ENCODE measurements around the gene IRX3.

IRX3 gene

GRCh38 chr16:54290833-54291655 is 4.5 kb upstream of the IRX3 start:
- DNase-seq, result no peak

- no peak for DNase-seq
Measured at GRCh38 chr16:54289945-54290832, 3.6 kb upstream of the IRX3 start.

DNA sequence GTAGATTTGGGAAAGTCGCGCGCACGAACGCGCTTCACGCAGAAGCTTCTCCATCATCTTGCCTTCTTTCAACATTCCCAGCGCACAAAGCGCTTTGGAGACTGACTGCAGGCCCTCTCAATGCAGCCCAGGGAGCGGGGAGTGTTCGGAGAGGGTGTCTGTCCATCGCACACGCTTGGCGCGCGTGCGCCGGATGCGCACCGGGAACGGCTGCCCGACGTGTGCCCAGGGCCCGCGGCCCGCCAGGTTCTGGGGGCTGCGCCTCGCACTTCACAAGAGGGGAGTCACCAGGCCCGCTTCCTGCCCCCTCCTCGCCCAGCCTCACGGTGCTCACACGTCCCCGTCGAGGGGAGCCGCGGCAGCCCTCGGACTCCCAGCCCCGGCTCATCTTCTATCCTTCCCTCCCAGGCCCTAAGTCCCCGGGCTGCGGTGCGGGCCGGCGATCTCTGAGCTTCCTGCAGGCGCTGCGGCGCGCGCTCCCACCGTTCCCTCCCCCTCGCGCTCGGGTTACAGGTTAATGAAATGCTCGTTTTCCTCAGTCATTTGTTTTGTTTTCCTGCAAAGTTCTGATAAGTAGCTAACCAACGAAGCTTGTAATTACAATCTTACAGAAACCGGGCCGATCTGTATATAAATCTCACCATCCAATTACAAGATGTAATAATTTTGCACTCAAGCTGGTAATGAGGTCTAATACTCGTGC is 2.8 kb upstream of the IRX3 start:
- no peak for DNase-seq

- DNase-seq, result no peak
Measured at GRCh38 chr16:54288835-54289241, 2.3 kb upstream of the IRX3 start.

DNA sequence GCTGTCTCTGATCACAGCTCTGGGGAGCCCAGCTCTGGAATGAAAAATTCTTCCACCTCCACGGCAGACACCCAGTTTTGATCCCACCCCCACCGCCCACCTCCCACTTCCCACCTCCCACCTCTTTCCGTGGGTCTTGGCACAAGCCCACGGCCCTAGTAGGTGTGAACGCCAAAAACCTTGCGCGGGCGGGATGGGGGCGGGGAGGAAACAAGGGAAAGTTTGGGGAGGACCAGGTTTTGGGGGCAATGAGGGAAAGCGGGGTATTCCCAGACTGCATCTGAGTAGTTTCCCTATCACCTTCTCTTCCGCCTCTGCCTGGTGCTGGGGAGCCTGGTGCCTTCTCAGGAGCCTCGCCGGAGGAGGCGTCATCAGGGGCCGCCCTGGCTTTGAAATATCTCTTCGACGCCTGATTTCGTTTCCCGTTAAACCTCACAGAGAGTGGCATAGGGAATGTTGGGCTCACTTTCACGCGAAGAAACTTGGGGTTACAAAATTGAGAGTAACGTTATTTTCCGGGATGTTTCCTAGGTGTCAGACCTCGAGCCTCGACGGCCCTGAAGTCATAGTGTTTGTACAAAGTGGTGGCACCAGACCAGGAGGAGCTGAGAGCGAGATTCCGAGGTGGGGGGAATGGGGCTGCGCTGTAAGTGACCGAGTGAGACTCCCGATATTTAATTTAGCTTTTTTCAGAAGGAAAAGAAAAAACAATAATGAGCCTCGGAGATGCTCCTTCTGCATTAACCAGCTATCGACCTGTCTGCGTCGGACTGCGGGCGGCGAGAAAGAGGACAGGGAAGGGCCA is 1.6 kb upstream of the IRX3 start:
- DNase-seq, result no peak

DNA sequence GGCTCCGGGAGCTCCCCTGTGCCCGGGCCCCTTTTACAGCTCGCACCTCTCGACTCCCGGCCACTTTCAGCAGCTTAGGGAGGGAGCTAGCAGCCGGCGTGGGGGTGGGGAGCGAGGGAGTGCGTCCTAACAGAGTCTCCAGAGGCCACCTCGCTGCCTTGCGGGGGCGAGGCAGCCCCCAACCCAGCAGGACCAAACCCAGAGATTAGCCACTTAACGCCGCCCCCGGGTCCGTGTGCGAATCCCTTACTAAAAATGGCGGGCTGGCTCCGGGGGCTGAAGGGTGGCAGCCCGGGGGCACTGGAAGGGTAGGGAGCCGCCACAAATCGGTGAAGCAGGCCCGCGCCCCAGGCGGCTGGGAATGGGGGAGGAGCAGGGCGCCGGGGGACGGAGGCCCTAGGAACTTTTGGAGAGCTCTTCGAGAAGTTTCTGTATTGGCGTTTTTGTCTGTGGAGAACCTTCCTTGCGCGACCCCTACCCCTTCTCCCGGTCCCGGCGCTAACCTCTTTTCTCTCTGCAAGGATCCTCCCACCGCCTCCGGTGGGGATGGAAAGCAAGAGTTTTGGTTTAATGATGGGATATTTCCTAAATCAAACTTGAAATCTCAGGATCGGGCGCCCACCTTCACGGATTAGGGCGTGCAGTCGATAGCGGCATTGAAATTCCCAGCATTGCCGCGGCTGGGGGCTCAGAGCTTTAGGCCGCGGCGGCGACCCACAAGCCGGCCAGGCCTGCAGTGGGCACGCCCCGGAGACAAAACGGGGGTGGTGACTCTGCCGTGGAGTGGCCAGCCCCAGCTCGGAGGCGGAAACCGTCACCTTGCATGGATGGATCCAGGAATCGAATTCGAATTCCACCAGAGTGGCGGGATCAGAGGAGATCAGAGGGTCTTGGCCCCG is 793 bp upstream of the IRX3 start:
- no peak for DNase-seq

DNA sequence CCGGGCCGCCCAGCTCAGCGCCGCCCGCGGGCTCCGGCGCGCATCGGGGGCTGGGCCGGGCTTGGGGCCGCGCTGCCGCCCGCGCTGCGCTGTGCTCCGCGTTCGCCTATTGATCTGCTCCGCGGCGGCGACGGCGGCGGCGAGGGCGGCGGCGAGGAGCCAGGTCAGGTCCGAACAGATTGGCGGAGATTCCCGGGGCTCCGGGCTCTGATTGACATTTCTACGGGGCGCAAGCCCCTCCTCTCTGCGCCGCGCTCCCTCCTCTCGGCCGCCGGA is 559 bp downstream of the IRX3 start:
- no peak for DNase-seq

DNA sequence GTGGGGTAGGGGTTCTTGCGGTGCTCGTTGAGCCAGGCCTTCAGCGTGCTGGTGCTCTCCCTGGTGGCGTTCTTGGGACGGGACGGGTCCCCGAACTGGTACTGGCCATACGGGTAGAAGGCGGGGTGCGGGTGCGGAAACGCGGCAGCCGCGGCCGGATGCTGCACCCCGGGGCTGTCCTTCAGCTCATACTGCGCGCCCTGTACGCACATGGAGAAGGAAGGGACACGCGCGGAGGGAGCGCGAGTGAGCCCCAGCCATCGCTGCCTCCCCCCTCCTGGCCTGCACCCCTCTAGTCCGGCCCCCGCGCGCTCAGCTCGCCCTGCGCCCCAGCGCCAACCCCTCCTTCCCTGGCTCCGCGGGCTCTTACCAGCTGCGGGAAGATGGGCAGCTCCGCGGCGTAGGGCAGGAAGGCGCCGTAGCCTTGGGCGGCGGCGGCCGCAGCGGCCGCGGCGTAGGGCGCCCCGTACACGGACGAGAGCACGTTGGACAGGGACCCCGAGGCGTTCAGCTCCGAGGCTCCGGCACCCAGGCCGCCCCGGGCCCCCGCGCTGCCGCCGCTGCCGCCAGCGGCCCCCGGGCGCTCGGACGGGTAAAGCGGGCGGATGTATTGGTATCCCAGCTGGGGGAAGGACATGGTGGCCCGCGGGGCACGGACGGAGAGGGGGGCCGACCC is 1.0 kb downstream of the IRX3 start:
- peak; percentile 30 for DNase-seq

- DNase-seq, result no peak
Measured at GRCh38 chr16:54284931-54285413, 1.6 kb downstream of the IRX3 start.

DNA sequence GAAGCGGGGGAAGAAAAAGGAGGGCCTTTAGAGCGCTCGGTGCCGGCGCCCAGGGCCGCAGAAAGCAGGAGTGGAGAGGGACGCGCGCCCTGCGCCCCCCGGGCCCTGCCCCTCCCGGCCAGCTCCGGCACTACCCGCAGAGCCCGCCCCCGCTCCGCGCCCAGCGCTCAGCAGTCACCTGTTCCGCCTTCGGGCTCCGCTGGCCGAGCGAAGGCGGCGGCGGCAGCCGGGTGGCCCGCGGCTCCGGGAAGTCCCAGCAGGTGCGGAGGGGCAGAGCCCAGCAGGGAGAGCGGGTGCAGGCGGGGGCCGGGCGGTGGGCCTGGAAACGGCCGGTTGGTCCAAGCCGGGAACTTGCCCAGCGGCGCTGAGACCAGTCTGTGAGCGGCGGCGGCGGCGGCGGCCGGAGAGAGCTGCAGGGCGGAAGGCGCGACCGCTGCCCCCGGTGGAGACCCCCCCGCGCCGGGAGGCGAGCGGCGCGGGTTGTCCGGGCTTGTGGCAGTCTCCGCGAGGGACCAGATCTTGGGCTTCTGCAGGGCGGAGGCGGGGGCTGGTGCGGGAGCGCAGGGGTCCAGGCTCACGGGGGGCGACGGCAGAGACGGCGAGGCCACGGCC is 2.2 kb downstream of the IRX3 start:
- no peak for DNase-seq

DNA sequence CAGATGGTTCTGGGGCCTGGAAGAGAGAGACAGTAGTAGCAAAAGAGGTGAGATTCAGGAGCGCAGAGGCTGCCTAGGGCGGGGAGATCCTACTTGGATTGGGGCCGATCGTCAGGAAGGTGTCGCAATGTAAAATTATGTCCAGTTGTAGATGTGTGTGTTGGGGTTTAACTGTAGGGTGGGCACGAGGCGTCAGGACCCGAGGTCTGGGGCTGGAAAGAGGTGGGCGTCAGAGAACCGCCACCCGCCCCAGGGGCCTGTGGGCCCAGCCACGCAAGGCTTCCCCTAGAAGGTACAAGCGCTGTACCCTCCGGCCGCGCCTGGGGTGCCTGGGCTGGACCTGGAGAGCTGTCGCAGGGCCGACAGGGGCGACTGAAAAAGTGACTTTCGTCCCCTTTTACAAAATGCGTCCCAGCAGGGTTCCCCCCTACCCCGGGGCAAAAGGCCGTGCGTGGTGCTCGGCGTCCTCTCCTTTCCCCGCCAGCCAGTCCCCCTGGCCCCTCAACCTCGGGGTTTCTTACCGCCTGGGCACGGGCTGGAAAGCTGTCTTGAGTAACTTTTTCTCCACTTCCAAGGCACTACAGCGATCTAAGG is 2.8 kb downstream of the IRX3 start:
- DNase-seq, result no peak

DNA sequence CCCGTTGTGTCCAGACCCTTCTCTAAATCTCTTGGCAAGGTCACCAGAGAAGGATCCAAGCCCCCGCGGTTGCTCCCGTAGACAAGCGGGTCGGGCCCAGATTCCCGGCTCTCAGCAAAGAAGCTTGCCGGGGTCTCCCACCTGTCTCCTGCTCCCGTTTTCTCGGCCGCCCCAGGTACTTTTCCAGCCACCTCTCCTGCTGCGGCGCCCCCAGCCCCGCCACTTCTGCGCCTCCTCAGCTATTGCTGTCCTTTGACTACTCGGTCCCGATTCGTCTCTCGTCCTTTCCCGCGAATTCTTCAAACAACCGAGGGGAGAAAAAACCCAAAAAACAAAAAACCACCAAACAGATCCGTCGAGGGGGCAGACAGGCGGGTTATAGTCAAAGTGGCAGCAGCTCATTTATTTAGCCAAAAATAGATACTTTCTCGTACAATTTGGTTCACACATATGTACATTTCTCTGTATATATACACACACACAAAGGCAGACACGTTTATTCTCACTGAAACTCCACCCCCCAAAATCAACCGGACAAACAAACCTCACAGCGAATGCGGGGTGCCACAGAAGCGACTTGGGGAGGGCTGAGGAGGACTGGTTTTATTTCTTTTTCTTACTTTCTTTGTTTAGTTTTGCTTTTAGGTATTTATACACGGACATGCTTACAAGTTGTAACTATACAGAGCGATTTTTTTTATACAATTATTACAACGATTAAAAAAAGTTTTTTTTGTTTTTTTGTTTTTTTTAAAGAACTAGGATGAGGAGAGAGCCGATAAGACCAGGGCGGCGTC is 3.5 kb downstream of the IRX3 start:
- DNase-seq, result no peak

DNA sequence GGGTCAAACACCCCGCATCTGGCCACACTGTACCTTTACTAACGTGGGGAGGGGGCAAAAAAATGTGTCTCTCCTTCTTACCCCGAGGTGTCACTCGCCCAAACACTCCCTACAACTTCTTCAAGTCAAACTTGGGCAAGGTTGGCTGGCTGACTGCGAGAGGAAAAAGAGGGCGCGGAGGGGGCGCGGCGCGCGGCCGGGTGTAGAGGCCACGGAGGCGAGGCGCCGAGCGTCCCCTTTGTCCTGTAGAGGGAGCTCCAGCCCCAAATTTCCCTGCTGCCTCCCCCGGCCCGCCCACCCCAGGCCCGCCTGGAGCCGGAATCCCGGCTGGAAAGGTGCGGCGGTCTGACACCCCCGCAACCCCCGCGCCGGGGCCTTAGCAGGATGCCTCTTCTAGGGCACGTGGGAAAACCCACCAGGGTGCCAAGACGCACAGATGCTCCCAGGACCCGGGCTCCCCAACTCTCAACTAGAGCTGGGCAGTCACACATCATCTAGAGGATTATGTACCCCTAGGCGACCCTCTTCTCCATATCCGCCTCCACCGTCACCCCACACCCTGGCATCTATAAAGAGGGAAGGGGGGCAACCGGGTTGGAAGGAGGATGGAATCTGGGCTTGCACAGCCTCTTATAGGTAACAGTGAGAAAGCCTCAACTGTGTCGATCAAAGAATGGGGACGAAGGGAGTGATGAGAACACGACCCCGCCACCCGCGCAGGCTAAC is 4.2 kb downstream of the IRX3 start:
- DNase-seq, result no peak

DNA sequence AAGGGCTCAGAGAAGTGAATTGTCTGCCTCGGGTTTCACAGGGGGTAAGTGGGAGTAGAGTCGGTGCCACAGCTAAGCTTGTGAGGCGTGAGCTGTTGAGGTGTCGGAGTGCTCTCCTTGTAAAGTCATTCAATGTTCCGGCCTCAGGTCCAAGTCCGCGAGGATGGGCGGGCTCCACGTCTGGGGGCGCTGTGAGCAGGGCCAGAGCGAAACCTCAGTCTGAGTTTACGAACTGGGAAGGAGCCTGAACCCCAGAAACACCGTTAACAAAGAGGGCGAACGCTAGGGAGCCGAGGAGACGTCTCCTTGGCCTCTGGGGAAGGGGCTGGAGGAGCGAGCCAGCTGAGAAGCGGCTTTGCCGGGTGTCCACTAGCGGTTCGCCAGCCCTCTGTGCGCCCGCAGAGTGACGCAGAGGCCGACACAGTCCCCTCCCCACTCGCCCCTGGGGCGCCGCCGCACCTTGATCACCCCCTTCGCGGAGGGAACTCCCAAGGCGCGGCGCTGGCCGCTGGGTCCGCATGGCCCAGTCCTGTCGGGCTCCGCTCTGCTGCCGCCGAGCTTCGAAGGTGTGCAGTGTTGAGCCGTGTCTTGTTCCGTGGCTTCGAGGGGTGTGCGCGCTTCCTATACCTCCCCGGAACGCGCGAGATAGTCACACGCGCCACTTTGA is 4.9 kb downstream of the IRX3 start:
- no peak for DNase-seq

GRCh38 chr16:54280751-54281150 is 5.8 kb downstream of the IRX3 start:
- no peak for DNase-seq

DNA sequence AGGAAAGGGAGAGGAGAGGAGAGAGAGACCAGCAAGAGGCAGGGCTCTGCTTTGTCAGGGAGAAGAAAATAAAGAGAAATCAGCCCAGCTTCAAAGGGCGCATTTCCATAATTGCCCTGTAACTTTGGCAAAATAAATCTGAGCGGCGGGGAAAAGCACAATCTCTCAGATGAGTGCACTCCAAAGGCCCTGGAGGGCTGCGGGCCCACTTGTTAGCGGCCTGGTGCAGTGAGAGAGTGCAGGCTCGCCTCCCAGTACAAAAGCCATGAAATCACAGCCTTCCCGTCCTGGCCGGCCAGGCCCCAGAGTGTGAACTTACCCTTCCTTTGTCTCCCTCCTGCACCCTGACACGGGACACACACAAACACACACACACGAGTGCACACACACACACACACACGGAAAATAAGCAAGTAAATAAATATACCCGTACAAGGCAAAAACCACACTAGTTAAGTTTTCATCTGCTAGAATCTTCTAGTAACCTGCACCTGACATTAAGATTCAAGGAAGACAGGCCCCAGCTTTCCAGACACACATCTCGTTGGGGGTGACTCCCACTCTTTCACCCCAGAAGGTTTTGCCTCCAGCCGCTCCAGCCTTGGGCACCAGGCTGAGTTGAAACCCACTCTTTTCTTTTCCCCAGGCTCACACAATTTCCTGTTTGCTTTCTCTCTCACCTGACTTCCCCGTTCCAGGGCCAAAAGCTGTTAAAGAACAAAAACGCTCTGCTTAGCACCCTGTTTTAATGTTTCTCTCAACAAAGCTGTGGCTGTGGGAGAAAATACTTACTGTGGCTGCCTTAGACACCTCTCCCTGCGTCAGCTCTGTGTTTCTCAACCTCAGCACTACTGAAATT is 8.5 kb downstream of the IRX3 start:
- no peak for DNase-seq

DNA sequence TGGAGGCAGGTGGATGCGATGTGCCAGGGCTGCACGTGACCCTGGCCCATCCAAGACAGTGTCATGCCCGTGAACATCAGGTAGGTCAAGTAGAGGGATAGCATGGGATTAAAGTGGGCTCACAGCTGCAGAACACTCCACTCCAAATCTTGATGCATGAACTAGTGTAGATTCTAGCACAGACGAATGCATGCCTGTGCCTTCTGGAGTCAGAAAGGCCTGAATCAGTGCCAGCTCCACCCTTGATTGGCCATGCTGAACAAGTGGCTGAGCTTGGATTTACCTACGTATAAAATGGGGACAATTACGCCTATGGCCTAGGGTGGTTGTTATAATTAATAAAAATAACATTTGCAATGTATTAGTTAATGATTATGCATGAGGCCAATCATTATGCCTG is 10.6 kb downstream of the IRX3 start:
- no peak for DNase-seq

Data from T1000 (cell line).